ENCODE results near the gene RBM38. TPM values are rescaled to one million over a fixed set of nuclear protein-coding genes. Genes with fewer than 3 reads are reported as not detected.

RBM38 gene
- total RNA-seq (2016; rRNA removed; fragmentation: Illumina TruSeq; extraction: Trizol), result 29.6 and 34.2 TPM in 2 replicates
- 29.5 and 32.8 TPM in 2 replicates for total RNA-seq (2016; cell fraction: cytosol; rRNA removed; fragmentation: Illumina TruSeq; extraction: Trizol; ENCODE audit: low read depth)
- total RNA-seq (2016; cell fraction: insoluble cytoplasmic fraction; rRNA removed; fragmentation: Illumina TruSeq; extraction: Trizol), result 24.0 and 34.3 TPM in 2 replicates
- 69.5 and 80.5 TPM in 2 replicates for total RNA-seq (2016; cell fraction: membrane; rRNA removed; fragmentation: Illumina TruSeq; extraction: Trizol)
- total RNA-seq (2016; cell fraction: nucleus; rRNA removed; fragmentation: Illumina TruSeq; extraction: Trizol), result 16.2 and 19.5 TPM in 2 replicates
- polyA plus RNA-seq (2011; rRNA removed), result 24.2 and 30.0 TPM in 2 replicates
- polyA plus RNA-seq (2011; cell fraction: cytosol; rRNA removed), result 25.8 and 35.6 TPM in 2 replicates
- polyA plus RNA-seq (2011; cell fraction: nucleus; rRNA removed), result 24.4 and 25.9 TPM in 2 replicates
- 13.9 and 24.8 TPM in 2 replicates for polyA plus RNA-seq (2012)
- polyA plus RNA-seq (2016; cell fraction: cytosol; fragmentation: Illumina TruSeq; extraction: Trizol; ENCODE audit: low read depth), result 44.0 and 53.1 TPM in 2 replicates
- 40.7 and 50.0 TPM in 2 replicates for polyA plus RNA-seq (2016; cell fraction: insoluble cytoplasmic fraction; fragmentation: Illumina TruSeq; extraction: Trizol; ENCODE audit: low read depth)
- polyA plus RNA-seq (2016; cell fraction: membrane; fragmentation: Illumina TruSeq; extraction: Trizol; ENCODE audit: low read depth), result 80.4 and 89.1 TPM in 2 replicates
- 34.0 and 39.8 TPM in 2 replicates for polyA plus RNA-seq (2016; cell fraction: nucleus; fragmentation: Illumina TruSeq; extraction: Trizol; ENCODE audit: insufficient read depth, low read depth)
- 9.8 and 33.7 TPM in 2 replicates for polyA minus RNA-seq (2011; rRNA and poly(A)+ RNA removed; ENCODE audit: low replicate concordance)
- polyA minus RNA-seq (2011; cell fraction: cytosol; rRNA and poly(A)+ RNA removed), result 16.2 and 17.4 TPM in 2 replicates
- polyA minus RNA-seq (2011; cell fraction: nucleus; rRNA and poly(A)+ RNA removed), result 6.2 and 7.1 TPM in 2 replicates
- percentile 74 among the genes with signal in this experiment for Bru-seq, nascent RNA
- BruChase-seq, experiment 1, labeled RNA remaining after a 6-hour chase, result percentile 77 among the genes with signal in this experiment
- BruChase-seq, experiment 2, labeled RNA remaining after a 2-hour chase, result percentile 73 among the genes with signal in this experiment
- long read RNA-seq, experiment 1, partial matches to known transcripts, result 0 of 10 reads
- long read RNA-seq, experiment 1, other reads (novel, unspliced or antisense), result 8 of 10 reads
- long read RNA-seq, experiment 2, transcript RBM38-203 (4 exons, 2,382 nt), result major isoform, 66 of 98 reads
- long read RNA-seq, experiment 2, transcript RBM38-205 (3 exons, 686 nt), result minor isoform, 6 of 98 reads
- long read RNA-seq, experiment 2, partial matches to known transcripts, result 19 of 98 reads
- long read RNA-seq, experiment 2, other reads (novel, unspliced or antisense), result 7 of 98 reads

DNA sequence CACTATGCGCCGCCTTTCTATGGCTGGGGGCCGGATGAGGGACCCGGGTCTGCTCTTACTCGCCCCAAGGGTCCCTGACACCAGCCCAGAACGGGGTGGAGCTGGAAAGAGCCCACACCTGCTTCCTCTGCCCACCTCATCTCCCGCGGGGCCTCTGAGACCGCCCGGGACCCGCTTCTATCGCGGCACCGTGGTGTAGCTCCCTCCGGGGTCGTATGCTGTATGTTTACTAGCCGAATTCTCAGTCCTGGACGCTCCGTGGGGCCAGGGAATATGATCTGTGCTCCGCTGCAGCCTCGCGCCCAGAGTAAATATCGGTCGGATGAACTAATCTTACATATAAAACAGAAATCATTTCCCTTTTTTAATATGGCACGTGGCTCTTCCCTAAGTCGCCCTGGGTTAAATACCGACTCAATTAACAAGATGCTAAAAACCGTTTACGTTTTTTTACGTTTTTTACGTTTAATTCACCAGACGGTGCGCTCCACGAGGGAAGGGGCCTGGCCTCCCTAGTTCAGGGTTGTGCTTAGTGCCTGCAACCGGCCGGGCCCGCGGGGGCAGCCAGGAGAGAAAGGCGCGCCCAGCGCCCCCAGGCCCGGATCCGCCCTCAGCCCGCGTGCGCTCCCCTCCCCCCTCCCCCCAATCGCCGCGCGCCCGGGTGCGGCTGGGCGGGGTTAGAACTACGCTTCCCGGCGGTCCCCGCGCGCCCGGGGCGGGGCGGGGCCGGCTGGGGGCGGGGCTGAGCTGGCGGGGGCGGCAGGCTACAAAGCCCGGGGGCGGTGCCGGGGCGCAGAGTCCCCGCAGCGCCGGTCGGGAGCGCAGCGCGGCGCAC is at the start of gene RBM38:
TSS of gene RBM38 (plus strand) at position 793 of the 835 bp plus-strand sequence. CDS start 186 bp downstream, outside the sequence.
- H3K79me2 ChIP-seq (ENCODE audit: insufficient read depth, low read length), result peaks cover 12% of the 10 kb centered on the region
- peak within 1 kb of the TSS; percentile 81 for H3K9ac ChIP-seq (ENCODE audit: insufficient read depth, low read depth, low read length)
- H3K27ac ChIP-seq (ENCODE audit: extremely low read length, insufficient read depth, low read length), result peak within 1 kb of the TSS; percentile 58
- ChIA-PET POLR2A (interaction anchor here (0.6 to 1.6 kb wide), 8 partner anchors 22 to 170 kb away, joined by 3 to 9 read pairs (median 3); partner anchors contain the start of gene PCK1), CTCF (ENCODE audit: low intra/inter-chr PET ratio, low total read pairs) (interaction anchor here (1.6 kb wide), 1 partner anchor 104 kb away, joined by 3 read pairs; no protein-coding TSS in a partner anchor)
- FAIRE-seq (no peak), ATAC-seq (peak; percentile 72), DNase-seq (ENCODE audit: low spot score) (peak; percentile 56)
- WGBS (ENCODE audit: low lambda C conversion rate), result 74% methylated on average over 39 of the region's 78 CpGs
- in situ Hi-C loops (cut with HindIII; ENCODE audit: extremely low pct_ligation_motif_present, low pct_unique_long_range_greater_than_20kb), result loop anchor here (25.0 kb wide), 1 partner anchor 821 kb away; no protein-coding TSS in a partner anchor
- H3K9me3 ChIP-seq (ENCODE audit: low read length), result no peaks in the 10 kb centered on the region
- no peaks in the 10 kb centered on the region for H3K27me3 ChIP-seq (ENCODE audit: control insufficient read depth in 1 of 2, insufficient read depth in 2 of 2, low read length in 2 of 2)
- TSS peak; percentile 66 for BruUV-seq (replicated peaks)
- intact Hi-C loops (cut with micrococcal nuclease; ENCODE audit: unreplicated experiment), result loop anchor here (2.0 kb wide), 2 partner anchors 40 kb away; partner anchors contain the start of gene RAE1
- H3K36me3 ChIP-seq (replicated peaks in 1 of 2; ENCODE audit: control insufficient read depth in 1 of 2, insufficient read depth in 2 of 2, low read length in 2 of 2), result peaks cover 1 to 23% of the 10 kb centered on the region in 2 experiments; a peak in 4 of 5 replicates
- peak within 1 kb of the TSS; percentile 83 for H2AFZ ChIP-seq (ENCODE audit: low read length)
- peaks cover 37% of the 10 kb centered on the region for H3K4me1 ChIP-seq (ENCODE audit: insufficient read depth, low read length)
- H4K20me1 ChIP-seq (ENCODE audit: insufficient read depth, low read length), result no peaks in the 10 kb centered on the region; the same call in 1 of the 2 replicates
- H3K4me3 ChIP-seq (replicated peaks in 1 of 3; ENCODE audit: insufficient read depth in 1 of 3, low read depth in 2 of 3, low read length in 3 of 3), result peak within 1 kb of the TSS; percentile 76 to 97 (median 96)
- H3K4me2 ChIP-seq (ENCODE audit: low read depth, low read length), result peak within 1 kb of the TSS; percentile 95
- TF ChIP-seq, protein P1, sequence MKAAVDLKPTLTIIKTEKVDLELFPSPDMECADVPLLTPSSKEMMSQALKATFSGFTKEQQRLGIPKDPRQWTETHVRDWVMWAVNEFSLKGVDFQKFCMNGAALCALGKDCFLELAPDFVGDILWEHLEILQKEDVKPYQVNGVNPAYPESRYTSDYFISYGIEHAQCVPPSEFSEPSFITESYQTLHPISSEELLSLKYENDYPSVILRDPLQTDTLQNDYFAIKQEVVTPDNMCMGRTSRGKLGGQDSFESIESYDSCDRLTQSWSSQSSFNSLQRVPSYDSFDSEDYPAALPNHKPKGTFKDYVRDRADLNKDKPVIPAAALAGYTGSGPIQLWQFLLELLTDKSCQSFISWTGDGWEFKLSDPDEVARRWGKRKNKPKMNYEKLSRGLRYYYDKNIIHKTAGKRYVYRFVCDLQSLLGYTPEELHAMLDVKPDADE (CRISPR knock-in tag; IDR thresholded peaks at IDR 0.05), result no peak; the same call in 1 of the 2 replicates
- TF ChIP-seq RFX3 (CRISPR knock-in tag; IDR thresholded peaks at IDR 0.05) (no peak), KDM5B (CRISPR knock-in tag; IDR thresholded peaks at IDR 0.05; ENCODE audit: borderline replicate concordance) (peak; percentile 18; the same call in 1 of the 2 replicates), ZNF589 (CRISPR knock-in tag; conservative IDR thresholded peaks at IDR 0.05) (no peak), PBX2 (CRISPR knock-in tag; IDR thresholded peaks at IDR 0.05) (no peak), ZBTB37 (CRISPR knock-in tag; IDR thresholded peaks at IDR 0.05) (no peak), SUZ12 (IDR thresholded peaks at IDR 0.05; ENCODE audit: low read depth, low read length) (peak; percentile 39; the same call in 1 of the 2 replicates), ZBTB33 (CRISPR knock-in tag; IDR thresholded peaks at IDR 0.05) (peak; percentile 88)
- TF ChIP-seq, protein P2, sequence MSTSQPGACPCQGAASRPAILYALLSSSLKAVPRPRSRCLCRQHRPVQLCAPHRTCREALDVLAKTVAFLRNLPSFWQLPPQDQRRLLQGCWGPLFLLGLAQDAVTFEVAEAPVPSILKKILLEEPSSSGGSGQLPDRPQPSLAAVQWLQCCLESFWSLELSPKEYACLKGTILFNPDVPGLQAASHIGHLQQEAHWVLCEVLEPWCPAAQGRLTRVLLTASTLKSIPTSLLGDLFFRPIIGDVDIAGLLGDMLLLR (CRISPR knock-in tag; IDR thresholded peaks at IDR 0.05), result no peak
